ENCODE results near the gene APBB2. TPM values are rescaled to one million over a fixed set of nuclear protein-coding genes. Genes with fewer than 3 reads are reported as not detected.

Gene APBB2
- polyA plus RNA-seq, 1 donor from 2014 or later, result 0.23 TPM

DNA sequence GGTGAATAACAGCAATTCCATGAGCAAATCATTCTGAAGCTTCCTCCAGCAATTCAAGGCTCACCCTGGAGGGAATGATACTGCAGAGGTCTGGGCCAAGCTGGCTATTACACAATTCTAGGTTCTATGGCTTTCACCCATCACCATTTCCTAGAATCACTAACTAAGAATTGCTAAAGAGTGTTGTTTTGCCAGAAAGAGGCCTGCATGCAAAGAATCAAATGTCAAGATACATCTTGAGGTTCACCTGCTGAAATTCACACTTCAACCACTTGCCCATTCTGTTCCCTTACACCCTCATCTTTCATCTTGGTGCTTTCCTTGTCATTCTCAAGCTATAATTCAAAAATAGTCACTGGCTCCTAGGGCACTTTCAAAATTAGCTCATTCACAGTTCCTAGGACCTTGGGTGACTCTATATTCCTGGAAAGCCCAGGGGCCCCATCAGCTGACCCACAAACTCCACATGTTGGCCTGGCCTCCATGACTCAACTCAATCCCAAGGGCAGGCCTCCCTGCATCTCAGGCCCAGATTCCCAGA, 7.0 kb downstream of the APBB2 start:
- Mint-ChIP-seq H3K27me3 (peaks cover 7% of the 10 kb centered on the region), H3K27ac (no peak overlapping the region), H3K4me1 (no peaks in the 10 kb centered on the region), H3K4me3 (no peak overlapping the region), H3K9me3 (no peaks in the 10 kb centered on the region), H3K36me3 (no peaks in the 10 kb centered on the region)

DNA sequence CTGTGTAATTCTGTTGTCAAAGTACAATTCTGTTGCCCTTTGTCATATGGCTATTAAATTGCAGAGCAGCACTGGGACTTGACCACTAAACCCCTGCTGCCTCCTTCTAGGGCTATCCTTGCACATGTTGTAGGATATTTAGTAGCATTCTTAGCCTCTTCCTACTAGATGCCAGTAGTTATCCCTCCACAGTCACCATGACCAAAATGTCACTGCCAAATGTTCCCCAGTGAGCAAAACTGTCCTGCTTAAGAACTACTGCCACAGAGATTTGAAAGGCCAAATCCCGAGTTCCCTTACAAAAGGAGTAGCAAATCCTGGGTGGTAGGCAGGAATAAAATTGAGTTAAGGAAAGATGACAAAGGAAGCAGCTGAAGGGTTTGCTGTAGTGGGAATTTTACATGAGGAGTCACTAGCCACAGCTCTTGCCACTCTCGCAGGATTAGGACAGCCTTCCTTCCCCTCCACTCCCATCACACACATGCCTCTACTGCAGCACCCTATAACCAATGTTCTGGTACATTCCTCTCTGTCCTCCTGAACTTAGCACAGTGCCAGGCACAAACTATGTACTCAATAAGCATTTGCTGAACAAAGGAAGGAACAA, 8.4 kb downstream of the APBB2 start:
- Mint-ChIP-seq H3K36me3 (no peaks in the 10 kb centered on the region), H3K9me3 (no peaks in the 10 kb centered on the region), H3K4me3 (no peak overlapping the region), H3K27me3 (peaks cover 4% of the 10 kb centered on the region), H3K27ac (no peak overlapping the region), H3K4me1 (no peaks in the 10 kb centered on the region)

DNA sequence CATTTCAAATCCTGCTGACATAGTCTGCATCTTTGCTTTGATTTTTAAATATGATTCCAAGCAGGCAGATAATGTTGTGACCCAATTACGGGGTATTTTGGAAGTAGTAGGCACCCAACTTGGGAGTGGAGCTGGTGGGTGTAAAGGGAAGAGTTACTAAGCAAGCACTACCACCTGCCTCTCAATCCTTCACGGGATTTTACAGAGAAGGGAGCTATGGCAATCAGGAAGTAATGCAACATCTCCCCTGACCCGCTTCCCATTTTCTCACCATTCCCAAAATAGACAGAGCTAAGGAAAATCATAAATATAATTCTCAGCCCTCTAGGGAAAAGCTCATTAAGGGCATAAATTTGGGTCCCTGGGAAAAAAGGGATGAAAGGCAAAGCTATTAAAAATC, 9.2 kb downstream of the APBB2 start:
- no peaks in the 10 kb centered on the region for H3K36me3 Mint-ChIP-seq
- H3K27me3 Mint-ChIP-seq, result peaks cover 4% of the 10 kb centered on the region
- no peaks in the 10 kb centered on the region for H3K9me3 Mint-ChIP-seq
- H3K4me3 Mint-ChIP-seq, result no peak overlapping the region
- no peaks in the 10 kb centered on the region for H3K4me1 Mint-ChIP-seq
- no peak overlapping the region for H3K27ac Mint-ChIP-seq

DNA sequence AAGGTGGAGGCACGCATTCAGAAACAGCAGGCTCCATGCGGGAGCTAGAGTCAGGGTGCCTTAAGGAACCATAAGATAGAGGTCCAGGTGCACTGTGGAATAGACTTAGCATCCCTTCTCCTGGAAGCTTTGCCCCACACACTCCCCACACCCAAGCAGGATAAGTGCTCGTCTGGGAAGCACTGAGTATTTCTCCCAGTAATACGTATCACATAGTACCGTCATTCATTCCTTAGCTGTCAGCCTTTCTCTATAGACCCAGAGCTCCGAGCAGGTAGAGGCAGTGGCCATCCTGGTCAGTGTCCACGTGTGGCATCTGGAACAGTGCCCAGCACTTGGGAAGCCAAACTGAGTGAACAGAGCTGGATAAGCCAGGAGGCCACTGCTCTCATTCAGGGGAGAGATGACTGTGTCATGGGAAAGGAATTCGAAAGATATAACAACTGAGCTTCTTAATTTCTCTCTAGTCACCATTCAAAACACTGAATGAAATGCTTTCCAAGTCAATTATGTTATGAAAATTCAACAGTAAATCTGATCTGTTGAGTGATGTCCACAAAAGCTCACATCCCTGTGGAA, 9.9 kb downstream of the APBB2 start:
- H3K27me3 Mint-ChIP-seq, result peaks cover 4% of the 10 kb centered on the region
- H3K9me3 Mint-ChIP-seq, result no peaks in the 10 kb centered on the region
- no peaks in the 10 kb centered on the region for H3K36me3 Mint-ChIP-seq
- H3K4me1 Mint-ChIP-seq, result no peaks in the 10 kb centered on the region
- H3K27ac Mint-ChIP-seq, result no peak overlapping the region
- no peak overlapping the region for H3K4me3 Mint-ChIP-seq

DNA sequence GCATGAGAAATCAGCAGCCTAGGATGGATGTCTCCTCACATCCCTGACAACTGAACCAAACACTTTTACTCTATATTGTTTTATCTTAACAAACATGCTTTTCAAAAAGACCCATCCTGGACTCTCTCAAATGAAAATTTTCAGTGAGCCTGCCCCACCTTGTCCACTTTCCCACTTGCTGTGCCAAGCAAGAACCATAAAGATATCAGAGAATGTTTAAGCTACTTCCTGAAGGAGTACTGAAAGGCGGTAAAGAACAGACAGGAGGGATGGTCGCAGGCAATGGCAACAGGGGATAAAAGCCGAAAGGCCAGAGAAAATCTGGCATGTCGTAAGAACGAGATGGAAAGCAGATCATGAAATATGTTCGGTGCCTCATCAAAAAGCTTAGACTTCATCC, 10.5 kb downstream of the APBB2 start:
- Mint-ChIP-seq H3K27me3 (peaks cover 4% of the 10 kb centered on the region), H3K4me1 (no peaks in the 10 kb centered on the region), H3K36me3 (no peaks in the 10 kb centered on the region), H3K27ac (no peak overlapping the region), H3K9me3 (no peaks in the 10 kb centered on the region), H3K4me3 (no peak overlapping the region)

DNA sequence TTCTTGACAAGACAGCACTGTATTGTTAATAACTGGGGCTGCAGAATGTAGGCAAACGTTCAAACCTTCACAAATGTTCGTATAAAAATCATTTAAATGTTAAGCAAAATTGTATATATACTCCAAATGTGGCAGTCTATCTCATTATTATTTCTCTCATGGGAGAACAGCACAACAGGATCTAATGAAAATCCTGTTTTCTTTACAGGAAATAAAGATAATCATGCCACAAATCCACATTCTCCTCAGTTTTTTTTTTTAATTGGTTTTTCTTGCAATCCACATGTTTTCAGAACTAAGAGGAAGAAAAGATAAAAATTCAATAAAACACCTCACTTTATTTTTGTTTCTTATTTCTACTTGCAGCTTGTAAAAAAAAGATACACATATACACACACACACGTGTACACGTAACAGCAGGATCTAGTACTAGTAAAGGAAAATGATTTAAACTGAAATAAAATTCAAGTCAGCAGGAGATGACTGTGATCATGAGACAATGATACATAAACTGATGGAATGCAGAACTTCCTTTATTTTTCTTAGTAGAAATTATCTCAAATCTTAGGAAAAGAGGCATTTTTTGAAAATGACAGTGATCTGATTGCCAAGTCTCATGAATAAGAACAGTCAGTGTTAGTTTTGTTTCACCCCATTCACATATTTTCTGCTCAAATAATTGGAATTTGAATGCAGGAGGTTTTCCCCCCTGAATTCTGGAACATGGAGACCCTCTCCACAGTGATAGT, 11.3 kb downstream of the APBB2 start:
- Mint-ChIP-seq H3K4me1 (no peaks in the 10 kb centered on the region), H3K4me3 (no peak overlapping the region)

DNA sequence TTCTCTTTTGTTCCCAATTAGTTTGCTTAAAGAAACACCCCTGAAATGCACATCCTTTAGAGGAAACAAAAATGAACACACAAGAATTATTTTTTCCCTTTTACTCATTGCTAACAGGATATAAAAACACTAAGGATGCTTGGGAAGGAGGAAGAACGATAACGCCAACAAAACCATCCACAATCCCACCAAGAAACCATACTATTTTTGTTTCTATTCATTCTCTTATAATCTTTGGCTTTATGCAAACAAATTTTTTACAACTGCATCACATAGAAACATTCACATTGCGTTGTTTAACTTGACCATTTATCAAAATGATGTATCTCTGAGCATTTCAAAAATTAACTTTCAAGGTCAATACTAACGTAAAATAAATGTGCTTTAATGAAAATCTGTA, 12.0 kb downstream of the APBB2 start:
- Mint-ChIP-seq H3K36me3 (no peaks in the 10 kb centered on the region), H3K9me3 (peaks cover 0 to 2% (median 0%) of the 10 kb centered on the region in 3 donors), H3K27ac (no peak overlapping the region), H3K4me1 (no peaks in the 10 kb centered on the region), H3K27me3 (peaks cover 2% of the 10 kb centered on the region), H3K4me3 (no peak overlapping the region)

More for the DNA sequence above, 11.3 kb downstream of the APBB2 start:
- Mint-ChIP-seq H3K36me3 (no peaks in the 10 kb centered on the region), H3K27ac (no peak overlapping the region), H3K9me3 (no peaks in the 10 kb centered on the region), H3K27me3 (peaks cover 2% of the 10 kb centered on the region)

DNA sequence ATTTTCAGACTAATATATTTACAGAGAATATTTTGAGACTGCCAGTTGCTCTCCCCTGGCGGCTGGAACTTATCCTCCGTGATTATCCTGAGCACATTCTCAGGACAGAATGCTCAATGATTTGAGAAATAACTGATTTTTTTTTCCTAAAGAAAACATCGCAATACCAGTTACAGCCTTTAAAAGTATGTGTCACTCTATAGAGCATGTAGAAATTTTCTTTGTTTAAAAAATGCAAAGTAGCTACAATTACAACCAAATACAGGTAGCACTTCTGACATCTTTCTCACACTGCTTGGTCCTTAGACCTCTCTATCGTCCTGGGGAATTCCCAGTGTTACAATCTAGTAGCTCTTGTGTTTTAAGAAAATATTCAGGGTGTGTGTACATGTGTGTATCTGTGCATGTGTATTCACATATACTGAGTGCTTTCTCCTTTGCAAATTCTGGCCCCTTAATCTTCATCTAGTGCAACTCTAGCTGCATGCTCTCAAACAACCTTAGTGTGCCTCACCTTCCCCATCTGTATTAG, 13.8 kb downstream of the APBB2 start:
- H3K27me3 Mint-ChIP-seq, result peaks cover 2% of the 10 kb centered on the region
- H3K9me3 Mint-ChIP-seq, result peaks cover 0 to 4% (median 0%) of the 10 kb centered on the region in 3 donors
- no peaks in the 10 kb centered on the region for H3K36me3 Mint-ChIP-seq
- H3K4me1 Mint-ChIP-seq, result no peaks in the 10 kb centered on the region
- no peak overlapping the region for H3K4me3 Mint-ChIP-seq
- no peak overlapping the region for H3K27ac Mint-ChIP-seq

DNA sequence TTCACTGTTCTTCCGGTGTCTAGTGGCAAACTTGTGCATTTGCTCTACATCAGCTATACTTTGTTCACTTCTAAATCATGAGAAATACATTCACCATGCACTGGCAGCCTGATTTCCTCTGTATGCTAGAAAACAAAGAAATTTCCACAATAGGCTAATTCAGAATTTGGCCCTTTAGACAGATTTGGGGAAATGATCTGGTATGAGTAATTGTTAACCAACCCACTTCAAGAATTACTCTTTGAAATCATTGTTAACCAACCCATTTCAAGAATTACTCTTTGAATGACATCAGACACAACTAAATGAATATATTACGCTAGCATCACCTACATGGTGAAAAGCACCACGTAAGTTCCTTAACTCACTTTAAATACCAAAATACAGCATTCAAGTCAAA, 14.6 kb downstream of the APBB2 start:
- Mint-ChIP-seq H3K27me3 (peaks cover 2% of the 10 kb centered on the region), H3K9me3 (peaks cover 0 to 7% (median 0%) of the 10 kb centered on the region in 3 donors), H3K4me3 (no peak overlapping the region), H3K27ac (no peak overlapping the region), H3K4me1 (no peaks in the 10 kb centered on the region), H3K36me3 (no peaks in the 10 kb centered on the region)

DNA sequence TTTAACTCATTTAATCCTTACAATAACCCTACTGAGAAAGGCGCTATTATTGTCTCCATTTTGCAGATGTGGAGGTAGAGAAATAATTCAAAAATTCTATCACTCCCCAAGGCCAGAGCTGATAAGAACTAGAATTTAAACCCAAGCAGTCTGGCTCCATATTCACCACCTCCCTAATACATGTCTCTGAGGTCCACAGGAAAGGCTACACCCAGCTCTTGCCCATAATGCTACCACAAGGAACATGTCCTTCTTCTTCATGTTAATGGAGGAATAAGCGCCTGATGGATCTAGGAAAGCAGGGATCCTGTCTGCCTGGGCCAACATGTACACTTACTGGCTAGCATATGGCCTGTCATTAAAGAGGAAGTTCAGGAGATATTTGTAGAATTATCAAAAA, 16.3 kb downstream of the APBB2 start:
- Mint-ChIP-seq H3K36me3 (no peaks in the 10 kb centered on the region), H3K4me1 (no peaks in the 10 kb centered on the region), H3K27ac (no peak overlapping the region), H3K9me3 (peaks cover 0 to 7% (median 0%) of the 10 kb centered on the region in 3 donors), H3K4me3 (no peak overlapping the region), H3K27me3 (no peaks in the 10 kb centered on the region)

DNA sequence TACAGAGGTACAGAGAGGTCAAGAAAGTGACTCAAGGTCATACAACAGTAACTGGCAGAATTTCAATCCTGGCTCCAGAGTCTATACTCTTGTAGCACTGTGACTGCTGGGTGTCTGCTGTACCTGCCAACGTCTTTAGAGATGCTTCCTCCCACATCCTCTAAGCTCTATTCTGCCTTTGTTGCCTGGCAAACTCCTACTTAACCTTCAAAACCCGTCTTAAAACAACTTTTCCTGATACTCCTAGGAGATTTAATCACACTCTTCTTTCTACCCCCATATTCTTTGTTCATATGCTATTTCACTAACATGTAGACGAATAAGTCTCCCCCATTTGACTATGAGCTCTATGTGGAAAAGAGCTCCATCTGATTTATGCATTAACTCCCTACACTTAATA, 16.8 kb downstream of the APBB2 start:
- Mint-ChIP-seq H3K27me3 (no peaks in the 10 kb centered on the region), H3K9me3 (peaks cover 0 to 7% (median 0%) of the 10 kb centered on the region in 3 donors), H3K4me3 (no peak overlapping the region), H3K36me3 (no peaks in the 10 kb centered on the region), H3K27ac (no peak overlapping the region), H3K4me1 (no peaks in the 10 kb centered on the region)

DNA sequence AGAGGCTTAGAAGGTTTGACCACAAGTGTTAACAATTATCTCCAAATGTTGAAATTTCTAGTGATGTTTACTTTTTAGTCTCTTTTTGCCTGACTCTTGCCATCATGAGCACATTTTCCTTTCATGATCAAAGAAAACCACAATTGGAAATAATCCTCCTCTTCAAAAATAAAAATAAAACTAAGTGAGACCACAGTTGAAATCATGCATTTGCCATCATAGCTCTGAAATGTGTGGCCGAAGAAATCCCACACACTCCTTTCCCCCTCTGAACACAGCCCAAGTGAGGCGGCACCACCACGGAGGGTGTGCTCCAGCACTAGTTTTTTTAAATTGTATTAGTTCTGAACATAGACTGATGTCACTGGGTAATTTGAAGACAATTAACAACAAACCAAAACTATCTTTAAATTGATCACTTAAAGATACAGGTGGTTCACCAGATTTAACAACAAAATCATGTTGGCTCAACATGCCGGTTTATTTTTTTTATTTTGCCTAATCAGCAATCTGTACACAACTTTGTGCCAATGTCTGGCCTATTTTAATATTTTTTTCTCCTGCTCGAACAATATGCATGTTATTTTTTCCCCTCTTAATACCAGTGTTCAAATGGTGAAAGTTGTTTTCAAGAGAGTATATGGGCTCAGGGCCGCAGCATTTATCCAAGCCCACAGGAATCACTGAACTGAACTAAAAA, 17.6 kb downstream of the APBB2 start:
- Mint-ChIP-seq H3K36me3 (no peaks in the 10 kb centered on the region), H3K4me3 (no peak overlapping the region), H3K9me3 (peaks cover 0 to 7% (median 4%) of the 10 kb centered on the region in 3 donors), H3K27me3 (no peaks in the 10 kb centered on the region), H3K4me1 (no peaks in the 10 kb centered on the region), H3K27ac (no peak overlapping the region)

DNA sequence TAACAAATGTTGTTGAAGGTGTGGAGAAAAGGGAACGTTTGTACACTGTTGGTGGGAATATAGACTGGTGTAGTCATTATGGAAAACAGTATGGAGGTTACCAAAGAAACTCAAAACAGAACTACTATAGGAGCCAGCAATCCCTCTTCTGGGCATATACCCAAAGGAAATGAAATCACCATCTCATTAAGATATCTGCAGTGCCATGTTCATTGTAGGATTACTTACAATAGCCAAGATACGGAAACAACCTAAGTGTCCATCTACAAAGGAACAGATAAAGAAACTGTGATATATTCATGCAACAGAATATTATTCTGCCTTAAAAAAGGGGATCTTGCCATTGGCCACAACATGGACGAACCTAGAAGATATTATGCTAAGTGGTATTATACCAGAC, 22.2 kb downstream of the APBB2 start:
- Mint-ChIP-seq H3K4me3 (no peak overlapping the region), H3K4me1 (no peaks in the 10 kb centered on the region), H3K27ac (no peak overlapping the region), H3K36me3 (no peaks in the 10 kb centered on the region), H3K27me3 (peaks cover 4% of the 10 kb centered on the region), H3K9me3 (peaks cover 0 to 4% (median 4%) of the 10 kb centered on the region in 3 donors)

DNA sequence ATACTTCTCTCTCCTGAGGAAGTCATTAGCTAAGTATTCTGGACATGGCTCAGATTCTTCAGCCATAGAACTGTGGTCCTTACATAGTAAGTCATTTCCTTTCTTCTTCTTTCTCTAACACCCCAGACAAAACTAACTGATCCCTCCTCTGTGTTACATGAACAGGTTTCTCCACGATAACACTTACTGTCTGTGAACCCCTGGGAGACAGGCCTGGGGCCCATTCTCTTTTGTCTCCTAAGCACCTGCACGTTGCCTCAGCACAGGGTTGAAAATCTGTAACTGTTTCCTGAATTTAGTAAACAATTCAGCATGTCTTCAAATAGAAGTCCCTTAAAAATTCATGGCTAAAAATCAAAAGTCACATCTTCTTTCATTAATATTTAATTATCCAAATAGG, 24.7 kb downstream of the APBB2 start:
- no peak overlapping the region for H3K27ac Mint-ChIP-seq
- no peak overlapping the region for H3K4me3 Mint-ChIP-seq
- H3K27me3 Mint-ChIP-seq, result peaks cover 4% of the 10 kb centered on the region
- H3K9me3 Mint-ChIP-seq, result peaks cover 0 to 7% (median 2%) of the 10 kb centered on the region in 3 donors
- H3K4me1 Mint-ChIP-seq, result no peaks in the 10 kb centered on the region
- no peaks in the 10 kb centered on the region for H3K36me3 Mint-ChIP-seq

DNA sequence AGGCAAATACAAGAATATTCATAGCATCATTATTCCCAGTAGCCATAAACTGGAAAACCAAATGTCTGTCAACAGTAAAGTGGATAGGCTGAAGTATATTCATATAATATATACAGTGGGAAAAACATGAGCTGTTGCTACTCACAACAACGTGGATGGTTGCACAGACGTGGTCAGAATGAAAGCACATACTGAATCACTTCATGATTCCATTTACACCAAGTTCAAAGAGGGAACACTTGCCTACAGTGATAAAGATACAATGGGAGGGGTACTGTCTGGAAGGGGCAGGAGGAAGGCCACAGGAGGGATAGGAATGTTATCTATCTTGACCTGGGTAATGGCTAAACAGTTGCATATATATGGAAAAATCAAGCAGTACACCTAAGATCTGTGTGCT, 25.3 kb downstream of the APBB2 start:
- Mint-ChIP-seq H3K36me3 (no peaks in the 10 kb centered on the region), H3K4me1 (no peaks in the 10 kb centered on the region), H3K9me3 (peaks cover 0 to 7% (median 2%) of the 10 kb centered on the region in 3 donors), H3K27ac (no peak overlapping the region), H3K4me3 (no peak overlapping the region), H3K27me3 (peaks cover 4% of the 10 kb centered on the region)

Data from IgD-negative memory B cell (primary cell).